Heart left ventricle (tissue), 13 donors: ENCODE measurements around the gene EVX1.

ENCODE experiments used
- POLR2A ChIP-seq, 2 donors: fragments of 450-650 bp; IDR thresholded peaks; one replicate each; pipeline ENCODE4 v1.6.1; 2017; ENCODE audit warnings: antibody characterized with exemption in 2 of 2, mild to moderate bottlenecking in 2 of 2, moderate library complexity in 2 of 2
- TF ChIP-seq, protein P1 (sequence below), 12 donors: fragments of 200-600 bp; sonication (generic) in 4 of 12; IDR thresholded peaks; one replicate each; pipeline versions ENCODE4 v1.5.0 to v1.8.0; 2018 to 2022; ENCODE audit warnings: antibody characterized with exemption in 12 of 12, mild to moderate bottlenecking in 5 of 12
- donor health status: ischemic (EF 13 %, LVEDD 7.1; RV severe dilation, severe dysfunction).
- donor health status: DM: no; HTN: yes; CAD: no.
- donor health status: DM: no; HTN: no; CAD: no.
- donor health status: ischemic (EF 25% LVEDD 6.9; RV normal size, moderate dysfunction).
- donor health status: ischemic (EF 25% LVEDD 5.7; RV mildly dilated, moderate dysfunction).
- donor health status: ischemic (EF 35%, LVEDD 5.7; RV mildly dilated, moderate dysfunction).
- donor health status: nonischemic (EF 11% LVEDD 7.7; RV severe dilation, severe dysfunction).
- donor health status: DM: yes; HTN: yes; CAD: no.
- donor health status: PGD.
- donor health status: ischemic (EF 29% LVEDD 5.4; RV normal size, mild dysfunction).
- donor health status: nonischemic (EF 23%, LVEDD 6.1; RV moderate dilation, normal function).

DNA sequence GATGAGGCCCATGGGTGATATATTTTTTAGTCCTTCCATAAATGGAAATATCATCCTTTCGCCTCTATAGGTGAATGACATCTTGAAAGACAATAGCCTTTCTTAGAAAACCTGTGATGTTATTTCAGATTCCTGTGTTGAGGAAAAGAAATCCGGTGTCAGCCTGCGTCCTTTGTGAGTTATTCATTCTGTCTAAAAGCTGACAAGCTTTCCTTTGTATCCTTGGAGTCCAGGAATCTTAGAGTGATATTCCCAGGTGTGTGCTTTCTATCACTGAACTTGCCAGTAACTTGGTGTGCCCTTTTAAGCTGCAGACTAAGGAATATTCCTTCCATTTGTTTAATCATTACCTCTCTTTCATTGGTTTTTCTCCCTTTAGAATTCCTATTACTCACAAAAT is 41.0 kb downstream of the EVX1 start:
- TF ChIP-seq, protein P1, sequence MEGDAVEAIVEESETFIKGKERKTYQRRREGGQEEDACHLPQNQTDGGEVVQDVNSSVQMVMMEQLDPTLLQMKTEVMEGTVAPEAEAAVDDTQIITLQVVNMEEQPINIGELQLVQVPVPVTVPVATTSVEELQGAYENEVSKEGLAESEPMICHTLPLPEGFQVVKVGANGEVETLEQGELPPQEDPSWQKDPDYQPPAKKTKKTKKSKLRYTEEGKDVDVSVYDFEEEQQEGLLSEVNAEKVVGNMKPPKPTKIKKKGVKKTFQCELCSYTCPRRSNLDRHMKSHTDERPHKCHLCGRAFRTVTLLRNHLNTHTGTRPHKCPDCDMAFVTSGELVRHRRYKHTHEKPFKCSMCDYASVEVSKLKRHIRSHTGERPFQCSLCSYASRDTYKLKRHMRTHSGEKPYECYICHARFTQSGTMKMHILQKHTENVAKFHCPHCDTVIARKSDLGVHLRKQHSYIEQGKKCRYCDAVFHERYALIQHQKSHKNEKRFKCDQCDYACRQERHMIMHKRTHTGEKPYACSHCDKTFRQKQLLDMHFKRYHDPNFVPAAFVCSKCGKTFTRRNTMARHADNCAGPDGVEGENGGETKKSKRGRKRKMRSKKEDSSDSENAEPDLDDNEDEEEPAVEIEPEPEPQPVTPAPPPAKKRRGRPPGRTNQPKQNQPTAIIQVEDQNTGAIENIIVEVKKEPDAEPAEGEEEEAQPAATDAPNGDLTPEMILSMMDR (IDR thresholded peaks at IDR 0.05): no peak
- TF ChIP-seq POLR2A (IDR thresholded peaks at IDR 0.05): no peak
